ENCODE measurements around the gene ZNF627.

DNA sequence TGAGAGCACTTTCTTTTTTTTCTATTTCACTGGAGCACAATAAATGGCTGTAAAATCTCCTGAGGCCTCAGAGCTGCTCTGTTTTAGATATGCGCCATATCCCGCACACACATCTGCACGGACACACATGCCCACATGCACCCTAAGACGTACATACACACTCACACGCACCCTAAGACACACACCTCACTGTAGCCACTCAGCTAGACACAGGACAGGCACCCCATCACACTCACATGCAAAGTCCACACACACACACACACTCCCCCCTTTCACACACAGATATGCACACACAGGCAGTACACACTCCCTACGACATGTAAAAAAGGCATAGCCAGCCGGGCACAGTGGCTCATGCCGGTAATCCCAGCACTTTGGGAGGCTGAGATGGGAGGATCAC lies 47.0 kb upstream of the ZNF627 start:
- TF ChIP-seq, protein P1, sequence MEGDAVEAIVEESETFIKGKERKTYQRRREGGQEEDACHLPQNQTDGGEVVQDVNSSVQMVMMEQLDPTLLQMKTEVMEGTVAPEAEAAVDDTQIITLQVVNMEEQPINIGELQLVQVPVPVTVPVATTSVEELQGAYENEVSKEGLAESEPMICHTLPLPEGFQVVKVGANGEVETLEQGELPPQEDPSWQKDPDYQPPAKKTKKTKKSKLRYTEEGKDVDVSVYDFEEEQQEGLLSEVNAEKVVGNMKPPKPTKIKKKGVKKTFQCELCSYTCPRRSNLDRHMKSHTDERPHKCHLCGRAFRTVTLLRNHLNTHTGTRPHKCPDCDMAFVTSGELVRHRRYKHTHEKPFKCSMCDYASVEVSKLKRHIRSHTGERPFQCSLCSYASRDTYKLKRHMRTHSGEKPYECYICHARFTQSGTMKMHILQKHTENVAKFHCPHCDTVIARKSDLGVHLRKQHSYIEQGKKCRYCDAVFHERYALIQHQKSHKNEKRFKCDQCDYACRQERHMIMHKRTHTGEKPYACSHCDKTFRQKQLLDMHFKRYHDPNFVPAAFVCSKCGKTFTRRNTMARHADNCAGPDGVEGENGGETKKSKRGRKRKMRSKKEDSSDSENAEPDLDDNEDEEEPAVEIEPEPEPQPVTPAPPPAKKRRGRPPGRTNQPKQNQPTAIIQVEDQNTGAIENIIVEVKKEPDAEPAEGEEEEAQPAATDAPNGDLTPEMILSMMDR (conservative IDR thresholded peaks at IDR 0.05 in 1 of 2, IDR thresholded peaks at IDR 0.05 in 1 of 2; ENCODE audit: low read depth in 1 of 2, low read length in 2 of 2), result no peak
- TF ChIP-seq EZH2 (IDR thresholded peaks at IDR 0.05; ENCODE audit: low read length, missing control alignments), result no peak
